NOMO-1 treated with dmso at 0.1 percent for 144 hours (cell line): ENCODE results near the gene KRTAP10-4.
"Not testable (repeated sequence)": the region's sequence is repeated elsewhere in the genome, so short reads cannot be mapped to it uniquely, and the experiment has no call there.

Experiments
- DNase-seq: peaks from one replicate; lab custom pipeline; 2025; ENCODE audit not compliant: unreplicated experiment; lab: John Stamatoyannopoulos, UW

Gene KRTAP10-4

GRCh38 chr21:44598061-44598460, 24.5 kb downstream of the KRTAP10-4 start:
- DNase-seq: no peak

DNA sequence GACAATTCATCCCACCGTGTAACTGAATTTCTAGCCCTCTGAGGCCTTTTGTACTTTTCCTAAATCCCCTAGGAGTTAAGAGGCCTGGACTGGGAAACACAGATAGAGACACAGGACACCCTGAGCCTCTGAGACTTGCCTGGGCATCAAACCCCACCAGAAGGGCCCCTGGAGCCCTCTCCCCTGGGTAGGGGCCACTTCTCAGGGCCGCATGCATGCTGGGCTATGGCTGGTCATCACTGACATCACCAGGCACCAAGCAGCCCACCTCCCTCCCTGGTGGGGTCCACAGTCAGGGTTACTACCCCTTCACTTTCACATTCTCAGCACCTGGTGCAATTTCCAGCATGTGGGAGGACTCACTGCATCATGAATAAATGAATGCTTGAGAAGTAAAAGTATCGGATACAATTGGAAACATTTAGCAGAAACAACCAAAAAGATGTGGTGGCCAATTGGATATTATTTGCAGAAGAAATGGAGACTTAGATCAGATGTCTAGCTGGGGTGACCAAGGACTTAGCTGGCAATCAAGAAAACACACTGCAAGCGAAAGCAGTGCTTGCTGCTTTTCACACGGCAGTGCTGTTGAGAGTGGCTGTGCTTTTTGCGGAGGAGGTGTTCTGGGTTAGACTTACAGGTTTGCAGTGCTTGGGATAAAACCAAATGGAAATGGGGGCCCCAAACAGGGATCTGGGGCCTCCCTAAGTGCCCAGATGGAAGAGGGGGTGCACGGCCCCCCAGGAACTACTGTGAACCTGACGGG, 25.9 kb downstream of the KRTAP10-4 start:
- no peak for DNase-seq

DNA sequence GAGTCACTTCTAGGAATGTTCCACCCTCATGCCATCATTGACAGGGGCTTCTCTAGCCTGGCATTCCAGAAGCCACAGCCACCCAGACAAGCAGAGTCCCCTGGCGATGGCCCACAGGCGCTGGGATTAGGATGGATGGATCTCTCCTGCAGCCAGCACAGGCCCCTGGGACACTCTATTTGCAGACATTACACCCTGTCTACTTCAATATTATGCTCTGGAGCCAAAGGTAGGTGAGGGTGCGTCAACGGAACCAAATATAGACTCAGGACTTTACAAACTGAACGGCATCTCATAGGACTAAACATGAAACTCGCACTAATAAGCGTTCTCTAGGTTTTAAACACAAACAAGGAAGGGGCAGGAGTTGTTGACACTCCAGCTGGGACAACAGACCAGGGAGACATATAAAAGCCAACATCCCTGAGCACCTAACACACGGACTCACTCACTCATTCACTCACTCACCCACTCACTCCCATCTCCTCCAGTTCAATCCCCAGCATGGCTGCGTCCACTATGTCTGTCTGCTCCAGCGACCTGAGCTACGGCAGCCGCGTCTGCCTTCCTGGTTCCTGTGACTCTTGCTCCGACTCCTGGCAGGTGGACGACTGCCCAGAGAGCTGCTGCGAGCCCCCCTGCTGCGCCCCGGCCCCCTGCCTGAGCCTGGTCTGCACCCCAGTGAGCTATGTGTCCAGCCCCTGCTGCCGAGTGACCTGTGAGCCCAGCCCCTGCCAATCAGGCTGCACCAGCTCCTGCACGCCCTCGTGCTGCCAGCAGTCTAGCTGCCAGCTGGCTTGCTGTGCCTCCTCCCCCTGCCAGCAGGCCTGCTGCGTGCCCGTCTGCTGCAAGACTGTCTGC, 26.8 kb downstream of the KRTAP10-4 start, which contains the start of gene KRTAP10-7:
KRTAP10-7 (plus strand) TSS at position 480 of the 861 bp plus-strand sequence; CDS start at position 505, 25 bp downstream.
- not testable (repeated sequence) for DNase-seq

- not testable (repeated sequence) for DNase-seq
Measured at GRCh38 chr21:44601091-44601490, 27.6 kb downstream of the KRTAP10-4 start.

DNA sequence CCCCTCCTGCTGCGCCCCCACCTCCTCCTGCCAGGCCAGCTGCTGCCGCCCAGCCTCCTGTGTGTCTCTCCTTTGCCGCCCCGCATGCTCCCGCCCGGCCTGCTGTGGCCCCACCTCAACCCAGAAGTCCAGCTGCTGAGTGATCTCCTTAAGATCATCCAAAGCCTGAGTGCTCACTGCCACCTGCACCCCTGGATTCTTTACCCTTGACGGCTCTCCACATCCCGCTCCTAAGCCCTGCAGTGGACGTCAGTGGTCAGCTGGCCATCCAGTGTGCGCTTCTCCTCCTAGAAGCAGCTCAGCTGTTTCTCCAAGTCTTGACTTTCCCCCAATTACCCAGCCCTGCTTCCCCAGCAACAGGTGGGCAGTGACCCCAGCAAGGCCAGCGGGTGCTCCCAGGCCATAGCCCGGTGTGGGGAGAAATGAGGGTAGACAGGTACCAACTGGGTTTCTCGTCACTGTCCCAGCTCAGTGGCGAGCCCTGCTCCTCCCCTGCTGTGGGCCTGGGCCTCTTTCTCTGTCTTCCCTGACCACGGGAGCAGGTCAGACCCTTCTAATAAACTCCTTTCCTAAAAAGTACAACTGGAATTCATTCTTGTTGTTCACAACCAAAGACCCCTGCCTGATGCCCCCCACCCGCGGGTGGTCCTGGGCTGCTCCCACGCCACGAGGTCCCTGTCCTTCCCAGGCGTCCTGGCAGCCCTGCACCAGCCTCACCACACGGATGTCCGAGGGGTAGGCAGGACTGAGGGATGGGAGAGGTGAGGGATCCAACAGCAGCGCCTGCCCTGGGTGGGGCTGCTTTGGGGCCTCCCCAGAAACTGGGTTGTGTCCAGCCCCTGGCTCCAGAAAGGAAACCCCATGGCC, 28.3 kb downstream of the KRTAP10-4 start:
- DNase-seq: no peak

DNA sequence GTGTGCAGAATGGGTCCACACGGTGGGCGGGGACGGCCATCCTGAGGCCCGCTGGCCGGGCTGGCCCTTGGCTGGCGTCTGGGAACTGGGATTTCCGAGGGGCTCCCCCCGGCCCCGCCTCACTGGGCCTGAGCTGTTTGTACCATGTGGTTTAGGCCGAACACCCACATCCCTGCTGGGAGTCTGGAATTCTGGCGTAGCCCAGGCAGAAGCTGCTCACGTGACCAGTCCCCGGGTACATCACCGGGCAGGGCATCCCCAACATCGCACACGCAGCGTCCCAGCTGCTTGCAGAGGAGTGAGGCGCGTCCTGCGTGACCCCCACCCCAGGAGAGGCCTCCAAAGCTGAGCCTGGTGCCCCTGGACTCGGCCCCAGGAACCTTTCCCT, 28.9 kb downstream of the KRTAP10-4 start:
- DNase-seq: no peak

- DNase-seq: no peak
Measured at GRCh38 chr21:44603109-44603875, 29.8 kb downstream of the KRTAP10-4 start.

GRCh38 chr21:44603911-44604310, 30.4 kb downstream of the KRTAP10-4 start:
- no peak for DNase-seq

GRCh38 chr21:44606495-44606894, 33.0 kb downstream of the KRTAP10-4 start:
- DNase-seq: no peak

- no peak for DNase-seq
Measured at GRCh38 chr21:44609193-44609592, 35.7 kb downstream of the KRTAP10-4 start.

- DNase-seq: not testable (repeated sequence)
Measured at GRCh38 chr21:44610157-44610843, 36.8 kb downstream of the KRTAP10-4 start.

DNA sequence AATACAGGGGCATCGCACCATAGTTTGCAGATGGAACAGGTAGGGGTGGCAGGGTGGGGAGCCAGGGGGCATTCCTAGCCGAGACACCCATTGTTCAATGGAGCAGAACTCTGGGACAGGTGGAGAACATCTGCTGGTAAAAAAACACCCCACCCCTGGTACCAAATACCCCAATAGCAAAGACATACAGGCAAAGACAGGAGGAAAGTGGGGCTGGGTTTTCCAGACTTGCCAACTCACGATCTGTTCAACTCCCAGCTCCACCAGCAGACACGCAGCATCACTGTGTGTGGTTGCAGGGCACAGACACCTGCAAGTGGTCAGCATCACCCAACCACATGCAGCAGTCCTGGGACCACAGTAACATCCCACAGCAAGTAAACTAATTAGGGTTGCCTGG, 38.0 kb downstream of the KRTAP10-4 start:
- DNase-seq: no peak

- DNase-seq: no peak
Measured at GRCh38 chr21:44612029-44612486, 38.5 kb downstream of the KRTAP10-4 start, which contains the start of gene KRTAP10-8. Gene KRTAP10-8 (plus strand): TSS chr21:44612079. CDS start chr21:44612101, 22 bp downstream.

GRCh38 chr21:44612669-44613229, 39.2 kb downstream of the KRTAP10-4 start:
- no peak for DNase-seq

GRCh38 chr21:44613386-44614155, 40.0 kb downstream of the KRTAP10-4 start:
- no peak for DNase-seq

GRCh38 chr21:44614161-44614631, 40.7 kb downstream of the KRTAP10-4 start:
- no peak for DNase-seq

DNA sequence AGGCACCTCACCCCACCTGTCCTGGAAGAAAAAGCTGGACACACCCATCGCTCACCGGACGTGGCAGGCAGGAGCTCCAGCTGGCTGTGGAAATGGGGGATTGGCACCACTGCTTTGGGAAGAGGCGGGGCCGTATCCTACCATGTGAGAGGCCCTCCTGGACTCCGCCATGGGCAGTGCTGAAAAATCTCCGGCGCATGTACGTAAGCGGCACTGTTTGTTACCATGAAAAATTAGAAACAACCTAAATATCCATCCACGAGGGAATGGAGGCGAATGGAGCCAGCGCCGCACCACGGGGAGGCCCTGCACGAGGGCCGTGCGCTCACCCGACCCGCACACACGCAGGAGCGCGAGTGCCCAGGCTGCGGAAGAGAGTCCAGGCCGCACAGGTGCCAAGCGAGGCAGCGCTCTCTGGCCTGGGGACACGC, 41.4 kb downstream of the KRTAP10-4 start:
- no peak for DNase-seq

DNA sequence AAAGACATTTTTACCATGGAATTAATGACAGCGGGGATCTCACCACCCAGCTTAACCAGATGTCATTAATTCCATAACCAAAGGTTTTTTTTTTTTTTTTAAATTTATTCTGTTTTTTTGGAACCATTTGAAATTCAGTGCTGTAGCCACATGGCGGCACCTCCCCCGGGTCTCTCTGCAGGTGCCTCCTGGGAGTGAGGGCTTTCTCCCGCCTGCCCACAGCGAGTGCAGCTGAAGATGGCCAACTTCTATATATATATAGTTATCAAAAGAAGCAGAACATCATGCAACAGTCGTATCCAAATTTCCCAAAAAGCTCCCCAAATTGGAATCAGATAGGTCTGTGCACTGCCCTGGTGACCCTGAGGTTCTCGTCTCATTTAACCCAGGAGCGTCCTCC, 41.9 kb downstream of the KRTAP10-4 start:
- no peak for DNase-seq
